RWPE1 (cell line): Measurements from ENCODE around the gene HBP1.
"Not testable (repeated sequence)": the region's sequence is repeated elsewhere in the genome, so short reads cannot be mapped to it uniquely, and the experiment has no call there.

ENCODE experiments used
- CTCF ChIA-PET: fragments of 350-600 bp; sonication (Branson Sonifier 250); formaldehyde crosslinking; extraction: SDS; loops from one replicate; lab custom pipeline; 2021; lab: Yijun Ruan, JAX
- POLR2A ChIA-PET: fragments of 400-600 bp; formaldehyde crosslinking; extraction: SDS; loops from one replicate; lab custom pipeline; 2020; ENCODE audit warnings: antibody characterized with exemption; ENCODE audit not compliant: low non-redundant PET; lab: Yijun Ruan, JAX
- DNase-seq: peaks from one replicate; pipeline ENCODE4 v3.0.0; 2012; ENCODE audit warnings: low spot score
- H3K27ac ChIP-seq: fragments of 450-650 bp; 2 replicates; pipeline ENCODE4 v1.5.1; 2017
- CTCF ChIP-seq: fragments of 450-650 bp; conservative IDR thresholded peaks from 2 replicates; pipeline ENCODE4 v1.5.1; 2017; ENCODE audit warnings: low read depth, mild to moderate bottlenecking

The HBP1 gene

GRCh38 chr7:107234436-107234835 is 65.6 kb downstream of the HBP1 start:
- CTCF ChIA-PET: interaction anchor here (0.6 kb wide), 1 partner anchor 31 kb away, joined by 3 read pairs; no protein-coding TSS in a partner anchor
- POLR2A ChIA-PET: no interaction called here
- DNase-seq: no peak

GRCh38 chr7:107236862-107237261 is 68.1 kb downstream of the HBP1 start:
- no peak for DNase-seq
- no peak overlapping the region for H3K27ac ChIP-seq
- TF ChIP-seq CTCF: no peak
- ChIA-PET POLR2A (no interaction called here), CTCF (interaction anchor here (0.7 kb wide), 1 partner anchor 47 kb away, joined by 6 read pairs; no protein-coding TSS in a partner anchor)

More at GRCh38 chr7:107234436-107234835, 65.6 kb downstream of the HBP1 start:
- H3K27ac ChIP-seq: no peak overlapping the region
- no peak for TF ChIP-seq CTCF

- no peak for TF ChIP-seq CTCF
Observed at GRCh38 chr7:107237451-107237850, 68.6 kb downstream of the HBP1 start.

GRCh38 chr7:107242267-107242666 is 73.5 kb downstream of the HBP1 start:
- no peak for DNase-seq
- ChIA-PET POLR2A (no interaction called here), CTCF (interaction anchor here (0.6 kb wide), 1 partner anchor 34 kb away, joined by 3 read pairs; no protein-coding TSS in a partner anchor)
- no peak overlapping the region for H3K27ac ChIP-seq
- no peak for TF ChIP-seq CTCF

More at GRCh38 chr7:107237451-107237850, 68.6 kb downstream of the HBP1 start:
- ChIA-PET CTCF (no interaction called here), POLR2A (no interaction called here)
- no peak overlapping the region for H3K27ac ChIP-seq
- no peak for DNase-seq

GRCh38 chr7:107244613-107245012 is 75.8 kb downstream of the HBP1 start:
- CTCF ChIA-PET: no interaction called here
- POLR2A ChIA-PET: no interaction called here
- TF ChIP-seq CTCF: no peak

GRCh38 chr7:107246836-107247235 is 78.0 kb downstream of the HBP1 start:
- H3K27ac ChIP-seq, DNase-seq, POLR2A ChIA-PET, CTCF ChIA-PET: not testable (repeated sequence)

More at GRCh38 chr7:107244613-107245012, 75.8 kb downstream of the HBP1 start:
- H3K27ac ChIP-seq: no peak overlapping the region
- no peak for DNase-seq

- no peak for TF ChIP-seq CTCF
- DNase-seq: no peak
- ChIA-PET POLR2A (no interaction called here), CTCF (interaction anchor here (0.6 kb wide), 1 partner anchor 160 kb away, joined by 3 read pairs; no protein-coding TSS in a partner anchor)
- H3K27ac ChIP-seq: no peak overlapping the region
Observed at GRCh38 chr7:107248551-107249316, 79.9 kb downstream of the HBP1 start.
